GM12874 (cell line): ENCODE results near the gene FNDC3B.

Experiments
- CTCF ChIP-seq: IDR thresholded peaks from 2 replicates; pipeline ENCODE4 v1.5.1; 2011; ENCODE audit warnings: low read depth, mild to moderate bottlenecking, control low read depth, low read length, moderate library complexity; ENCODE audit not compliant: insufficient read depth

FNDC3B gene

GRCh38 chr3:172270557-172271166, 231.3 kb downstream of the FNDC3B start:
- no peak for TF ChIP-seq CTCF

- TF ChIP-seq CTCF: no peak
Observed at GRCh38 chr3:172271386-172271976, 232.1 kb downstream of the FNDC3B start.

GRCh38 chr3:172272698-172273097, 233.3 kb downstream of the FNDC3B start:
- no peak for TF ChIP-seq CTCF

GRCh38 chr3:172273378-172273777, 234.0 kb downstream of the FNDC3B start:
- no peak for TF ChIP-seq CTCF

- TF ChIP-seq CTCF: no peak
Observed at GRCh38 chr3:172274906-172275305, 235.5 kb downstream of the FNDC3B start.

GRCh38 chr3:172275586-172275985, 236.2 kb downstream of the FNDC3B start:
- TF ChIP-seq CTCF: no peak

- peak; percentile 22; the same call in 1 of the 2 replicates for TF ChIP-seq CTCF
Observed at GRCh38 chr3:172276103-172276502, 236.7 kb downstream of the FNDC3B start.
